Fibroblast of skin of scalp (primary cell): Measurements from ENCODE around the gene ANKS1A.
"Not testable (repeated sequence)": the region's sequence is repeated elsewhere in the genome, so short reads cannot be mapped to it uniquely, and the experiment has no call there.

Experiments
- DNase-seq: peaks from one replicate; pipeline ENCODE4 v3.0.0-alpha.2; 2013

Gene ANKS1A

DNA sequence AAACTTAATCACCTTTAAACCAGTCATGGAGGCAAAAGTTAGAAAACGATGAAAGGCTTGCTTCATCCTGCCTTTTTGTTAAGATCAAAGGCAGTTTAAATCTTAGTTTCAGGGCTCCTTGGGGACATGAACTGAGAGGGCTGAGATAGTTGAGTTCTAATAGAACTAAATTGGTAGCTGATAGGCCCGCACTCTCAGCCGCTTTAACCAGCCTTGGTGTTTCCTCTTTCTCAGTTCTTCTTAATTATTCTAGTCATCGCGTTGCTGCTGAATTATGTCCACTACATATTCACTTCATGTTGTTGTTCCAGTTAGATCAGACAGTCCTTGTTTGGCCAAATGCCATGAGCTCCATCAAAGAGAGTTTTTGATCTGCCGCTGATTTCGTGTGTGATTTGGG, 72.5 kb downstream of the ANKS1A start:
- no peak for DNase-seq

DNA sequence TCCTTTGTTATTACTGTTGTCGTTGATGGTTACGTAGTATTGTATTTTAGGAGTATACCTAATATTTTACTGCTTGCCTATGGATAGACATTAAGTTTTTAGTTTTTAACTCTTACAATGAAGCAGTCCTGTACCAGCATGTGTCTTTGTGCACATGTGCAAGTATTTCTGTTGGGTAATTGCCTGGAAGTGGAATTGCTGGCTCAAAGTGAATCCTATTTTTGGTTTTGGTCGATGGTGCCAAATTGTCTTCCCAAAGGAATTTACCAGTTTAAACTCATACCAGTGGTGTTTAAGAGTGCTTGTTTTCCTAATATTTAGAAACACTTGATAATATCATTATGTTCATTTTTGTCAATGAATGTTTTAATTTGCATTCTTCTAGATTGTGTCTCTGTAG, 75.5 kb downstream of the ANKS1A start:
- peak; percentile 54 for DNase-seq

DNA sequence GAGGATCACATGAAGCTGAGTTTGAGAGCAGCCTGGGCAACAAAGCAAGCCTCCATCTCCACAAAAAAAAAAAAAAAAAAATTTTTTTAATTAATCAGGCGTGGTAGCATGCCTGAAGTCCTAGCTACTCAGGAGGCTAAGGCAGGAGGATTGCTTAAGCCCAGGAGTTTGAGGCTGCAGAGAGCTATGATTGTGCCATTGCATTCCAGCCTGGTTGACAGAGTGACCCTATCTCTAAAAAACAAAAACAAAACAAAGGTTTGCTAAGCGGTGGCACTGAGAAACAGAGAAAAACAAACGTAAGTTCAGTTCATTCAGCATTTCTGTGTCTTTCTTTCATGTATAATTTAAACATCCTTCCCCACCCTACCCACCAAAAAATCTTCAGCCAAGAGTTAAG, 78.4 kb downstream of the ANKS1A start:
- DNase-seq: no peak

DNA sequence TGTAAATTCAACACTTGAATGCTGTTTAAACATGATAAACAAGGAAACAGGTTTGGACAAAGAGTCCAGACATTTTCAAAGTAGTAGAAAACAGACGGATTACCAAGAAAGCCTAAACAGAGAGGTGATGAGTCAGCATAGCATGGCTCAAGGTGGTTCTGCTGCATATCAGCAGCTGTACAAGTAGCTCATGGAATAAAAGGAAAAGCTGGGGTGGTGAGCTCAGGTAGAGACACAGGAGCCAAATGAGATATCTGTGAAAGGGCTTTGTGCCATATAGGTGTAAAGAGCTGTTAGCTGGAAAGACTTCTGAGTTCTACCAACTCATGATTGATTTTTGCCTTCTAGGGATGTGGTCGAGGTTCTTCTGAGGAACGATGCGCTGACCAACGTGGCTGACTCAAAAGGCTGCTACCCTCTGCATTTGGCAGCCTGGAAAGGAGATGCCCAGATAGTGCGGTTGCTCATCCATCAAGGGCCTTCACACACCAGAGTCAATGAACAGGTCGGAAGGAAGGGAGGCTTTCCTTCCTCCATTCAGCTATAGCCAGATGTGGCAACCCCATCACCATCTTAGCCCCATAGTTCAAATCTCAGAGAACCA, 80.7 kb downstream of the ANKS1A start:
- DNase-seq: no peak

DNA sequence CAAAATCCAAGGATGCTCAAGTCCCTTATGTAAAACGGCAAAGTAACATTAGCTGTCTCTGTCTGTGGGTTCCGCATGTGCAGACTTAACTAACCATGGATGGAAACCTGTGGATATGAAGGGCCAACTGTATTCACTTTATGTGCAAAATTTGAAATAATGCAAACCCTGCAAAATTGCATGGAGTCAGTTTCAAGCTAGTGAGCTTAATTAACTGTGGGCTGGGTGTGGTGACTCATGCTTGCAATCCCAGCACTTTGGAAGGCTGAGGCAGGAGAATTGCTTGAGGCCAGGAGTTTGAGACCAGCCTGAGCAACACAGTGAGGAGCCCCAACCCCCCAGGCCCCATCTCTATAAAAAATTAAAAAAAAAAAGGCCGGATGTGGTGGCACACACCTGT, 81.4 kb downstream of the ANKS1A start:
- DNase-seq: peak; percentile 17

DNA sequence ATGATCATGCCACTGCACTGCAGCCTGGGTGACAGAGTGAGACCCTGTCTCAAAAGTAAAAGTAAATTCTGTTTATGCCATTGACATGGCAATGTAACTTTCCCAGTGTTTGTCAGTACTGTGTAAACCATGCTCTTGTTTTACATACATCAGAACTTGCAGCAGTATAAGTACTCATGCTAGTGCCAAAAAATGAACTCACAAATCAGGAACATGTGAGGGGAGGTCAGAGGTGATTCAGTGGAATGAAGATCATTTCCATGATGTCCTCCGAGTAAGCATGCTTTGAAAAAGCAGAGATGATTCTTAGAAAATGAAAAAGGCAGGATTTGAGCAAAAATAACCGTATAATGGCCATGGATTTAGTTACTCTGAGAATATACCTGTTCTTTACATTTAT, 81.9 kb downstream of the ANKS1A start:
- DNase-seq: peak; percentile 64

DNA sequence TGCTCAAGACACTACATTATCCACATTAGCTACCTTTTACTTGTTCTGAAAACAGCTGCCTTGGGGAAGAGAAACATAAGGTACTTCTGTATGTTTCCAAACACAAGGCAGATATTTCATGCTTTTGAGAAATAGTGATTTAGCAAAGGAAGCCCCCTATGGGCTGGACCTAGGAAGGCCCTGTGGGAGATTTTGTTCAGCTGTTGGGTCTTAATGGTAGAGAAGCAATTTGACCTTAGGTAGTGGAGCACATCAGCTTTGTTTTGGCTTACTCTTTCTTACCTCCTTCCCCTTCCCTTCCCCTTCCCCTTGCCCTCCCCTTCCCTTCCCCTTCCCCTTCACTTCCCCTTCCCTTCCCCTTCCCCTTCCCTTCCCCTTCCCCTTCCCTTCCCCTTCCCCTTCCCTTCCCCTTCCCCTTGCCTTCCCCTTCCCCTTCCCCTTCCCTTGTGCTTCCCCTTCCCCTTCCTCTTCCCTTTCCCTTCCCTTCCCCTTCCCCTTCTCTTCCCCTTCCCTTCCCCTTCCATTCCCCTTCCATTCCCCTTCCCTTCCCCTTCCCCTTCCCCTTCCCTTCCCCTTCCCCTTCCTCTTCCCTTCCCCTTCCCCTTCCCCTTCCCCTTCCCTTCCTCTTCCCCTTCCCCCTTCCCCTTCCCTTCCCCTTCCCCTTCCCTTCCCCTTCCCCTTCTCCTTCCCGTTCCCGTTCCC, 84.6 kb downstream of the ANKS1A start:
- DNase-seq: no peak

DNA sequence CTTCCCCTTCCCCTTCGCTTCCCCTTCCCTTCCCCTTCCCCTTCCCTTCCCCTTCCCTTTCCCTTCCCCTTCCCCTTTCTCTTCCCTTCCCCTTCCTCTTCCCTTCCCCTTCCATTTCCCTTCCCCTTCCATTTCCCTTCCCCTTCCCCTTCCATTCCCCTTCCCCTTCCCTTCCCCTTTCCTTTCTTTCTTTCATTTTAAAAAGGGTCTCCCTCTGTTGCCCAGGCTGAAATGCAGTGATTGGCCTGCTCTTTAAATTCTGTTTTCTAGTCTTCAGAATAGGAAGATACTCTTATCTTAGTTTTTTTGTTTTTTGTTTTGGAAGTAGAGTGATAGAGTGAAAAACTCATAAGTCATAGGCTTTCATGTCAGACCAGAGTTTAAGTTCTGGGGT, 85.2 kb downstream of the ANKS1A start:
- no peak for DNase-seq

DNA sequence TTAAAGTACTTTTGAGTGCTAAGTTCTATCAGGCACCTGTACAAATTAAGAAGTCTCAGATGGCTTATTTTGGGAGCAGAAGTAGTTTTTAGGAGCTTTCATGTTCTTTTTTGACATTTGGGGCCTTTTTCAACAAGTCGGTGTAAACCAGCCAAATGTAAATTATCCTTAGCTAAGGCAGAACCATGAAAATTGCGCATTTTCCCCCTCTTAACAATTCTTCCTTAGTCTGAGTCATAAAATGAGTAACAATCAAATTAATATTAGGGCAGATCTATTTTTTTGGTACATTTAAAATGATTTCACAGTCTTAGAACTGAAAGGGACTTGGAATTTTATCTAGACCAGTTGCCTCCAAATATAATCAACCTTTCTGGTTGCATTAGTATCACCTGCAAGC, 87.2 kb downstream of the ANKS1A start:
- DNase-seq: no peak

DNA sequence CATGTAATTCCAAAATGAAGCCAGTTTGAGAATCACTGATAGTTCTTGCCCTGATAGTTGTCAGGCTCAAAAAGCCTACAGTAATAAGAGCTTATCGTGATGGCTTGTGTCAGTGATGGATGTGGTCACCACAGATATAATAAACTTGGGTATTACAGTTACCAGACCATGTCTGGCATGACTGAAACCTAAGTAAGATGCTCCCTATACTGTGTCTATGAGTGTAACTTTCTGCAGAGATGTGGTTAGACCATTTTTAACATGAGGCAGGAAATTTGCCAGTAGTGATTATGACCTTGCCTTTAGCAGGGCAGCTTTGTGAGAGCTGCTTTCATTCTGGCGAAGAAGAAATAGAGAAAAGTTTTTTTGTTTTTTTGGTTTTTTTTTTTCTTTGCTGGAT, 90.2 kb downstream of the ANKS1A start:
- no peak for DNase-seq

DNA sequence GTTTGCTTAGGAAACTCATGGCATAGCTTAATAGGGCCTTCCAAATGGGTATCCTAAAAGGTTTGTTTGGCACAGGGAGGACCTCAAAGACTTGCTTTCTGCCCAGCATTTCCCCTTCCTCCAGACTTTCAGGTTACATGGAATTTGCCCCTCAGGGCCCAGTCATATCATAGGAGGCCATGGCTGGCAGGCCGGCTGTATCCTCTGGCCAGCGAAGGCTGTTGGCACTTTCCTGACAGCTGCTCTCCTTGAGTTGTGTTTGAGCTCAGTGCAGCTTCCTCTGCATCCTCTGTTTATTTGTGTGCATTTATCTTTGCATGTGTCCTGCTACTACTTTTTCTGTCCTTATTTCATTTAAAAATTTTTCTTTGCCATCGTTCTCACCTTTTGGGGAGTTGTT, 90.9 kb downstream of the ANKS1A start:
- no peak for DNase-seq

DNA sequence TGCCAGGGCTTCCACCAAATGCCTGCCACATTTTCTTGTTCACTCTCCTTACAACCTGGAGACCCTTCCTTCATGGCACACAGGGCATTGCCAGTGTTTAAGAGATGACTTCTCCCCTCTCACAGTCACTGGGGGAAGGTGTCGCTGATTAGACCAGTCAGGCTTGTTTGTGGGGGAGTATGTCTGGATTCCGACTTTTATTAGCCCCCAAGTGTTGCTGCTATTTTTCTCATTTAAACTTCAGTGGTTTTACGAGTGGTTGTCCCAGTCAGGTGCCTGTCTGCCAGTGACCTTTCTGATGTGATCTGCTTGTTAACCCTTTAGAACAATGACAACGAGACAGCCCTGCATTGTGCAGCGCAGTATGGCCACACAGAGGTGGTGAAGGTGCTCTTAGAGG, 92.3 kb downstream of the ANKS1A start:
- no peak for DNase-seq

DNA sequence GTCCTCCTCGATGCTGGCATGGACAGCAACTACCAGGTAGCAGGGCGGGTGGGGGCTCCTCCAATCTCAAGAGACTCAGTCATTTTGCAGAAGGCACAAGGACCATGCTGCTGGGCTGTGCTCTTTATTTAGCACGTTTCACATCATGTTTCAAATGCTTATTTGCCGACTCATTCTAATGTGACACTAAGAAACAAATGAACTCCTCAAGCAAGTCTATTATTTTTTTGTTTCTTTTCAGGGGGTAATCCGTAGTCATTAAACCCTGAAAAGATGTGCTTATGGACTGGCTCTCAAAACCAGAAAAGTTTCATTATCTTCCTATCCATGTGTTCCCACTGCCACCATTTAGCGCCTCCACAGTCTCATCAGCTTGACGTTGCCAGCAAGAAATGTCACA, 92.9 kb downstream of the ANKS1A start:
- peak; percentile 68 for DNase-seq

DNA sequence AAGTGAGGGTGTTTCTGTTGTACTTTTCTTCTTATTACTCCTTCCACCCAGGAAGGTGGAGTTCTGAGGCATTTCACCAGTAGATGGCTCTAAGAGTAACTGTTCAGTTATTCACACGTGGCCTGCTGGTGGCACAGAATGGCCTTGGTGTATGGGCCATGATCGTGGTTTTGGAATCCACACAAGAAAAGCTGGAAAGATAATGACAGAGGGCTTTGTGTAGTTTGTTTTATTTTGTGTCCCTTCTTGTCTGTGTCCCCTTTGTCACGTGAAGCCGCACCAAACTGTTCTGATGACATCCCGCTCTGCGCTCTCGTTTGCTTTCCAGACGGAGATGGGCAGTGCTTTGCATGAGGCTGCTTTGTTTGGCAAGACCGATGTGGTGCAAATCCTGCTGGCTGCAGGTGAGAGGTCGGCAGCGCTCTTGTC, 93.4 kb downstream of the ANKS1A start:
- DNase-seq: peak; percentile 49

DNA sequence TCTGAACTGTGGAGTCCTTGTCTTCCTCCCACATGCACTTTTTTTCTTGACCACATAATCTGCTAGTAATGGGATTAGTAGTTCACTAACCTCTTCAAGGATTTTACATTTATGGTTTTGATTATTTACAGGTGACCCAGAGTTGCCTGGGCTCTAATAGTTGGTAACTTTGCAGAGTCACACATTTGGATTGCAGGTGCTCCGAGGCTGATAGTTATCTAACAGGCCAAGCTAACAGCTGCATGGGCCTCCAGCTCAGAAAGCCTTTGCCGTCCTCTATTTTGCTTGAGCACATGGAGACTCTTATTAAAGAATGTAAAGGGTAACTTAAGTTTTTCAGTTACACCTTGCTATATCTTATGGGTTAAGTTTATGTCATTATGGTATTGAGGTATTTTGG, 95.4 kb downstream of the ANKS1A start:
- DNase-seq: no peak

DNA sequence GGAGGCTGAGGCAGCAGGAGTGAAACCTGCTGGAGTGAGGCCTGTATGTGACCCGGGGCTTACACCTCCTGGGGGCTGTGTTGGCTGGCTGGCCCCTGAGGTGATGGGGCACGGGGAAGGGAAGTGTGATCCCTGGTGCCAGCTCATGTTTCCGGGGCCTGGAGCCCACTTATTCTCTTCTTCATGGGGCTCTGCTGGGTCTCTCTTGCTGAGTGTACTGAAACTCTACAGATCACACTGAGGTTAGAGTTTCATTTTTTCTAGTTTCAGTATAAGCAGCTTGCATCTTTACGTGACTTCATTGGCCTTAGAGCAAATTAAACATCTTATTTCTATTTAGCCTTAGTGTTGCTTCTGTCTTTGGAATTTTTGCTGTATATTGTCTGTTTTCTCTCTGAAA, 96.2 kb downstream of the ANKS1A start:
- DNase-seq: no peak

DNA sequence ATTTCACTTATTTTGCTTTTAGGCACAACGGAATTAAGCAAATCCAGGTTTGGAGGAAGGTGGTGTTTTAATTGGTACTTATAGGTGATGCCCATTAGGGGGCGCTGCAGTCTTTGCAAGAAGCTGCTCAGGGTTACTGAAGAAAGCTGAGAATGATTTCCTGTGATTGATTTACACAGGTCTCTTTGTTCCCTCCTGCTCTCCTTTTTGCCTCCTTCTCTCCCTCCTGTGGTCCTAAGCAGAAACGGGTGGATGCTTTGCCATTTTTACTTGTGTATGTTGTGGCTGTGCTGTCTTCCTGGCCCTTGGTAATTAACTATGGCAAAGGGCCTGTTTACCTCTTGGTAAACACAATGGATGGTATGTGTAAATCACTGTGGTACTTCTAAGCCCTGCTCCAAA, 97.8 kb downstream of the ANKS1A start:
- DNase-seq: peak; percentile 83

DNA sequence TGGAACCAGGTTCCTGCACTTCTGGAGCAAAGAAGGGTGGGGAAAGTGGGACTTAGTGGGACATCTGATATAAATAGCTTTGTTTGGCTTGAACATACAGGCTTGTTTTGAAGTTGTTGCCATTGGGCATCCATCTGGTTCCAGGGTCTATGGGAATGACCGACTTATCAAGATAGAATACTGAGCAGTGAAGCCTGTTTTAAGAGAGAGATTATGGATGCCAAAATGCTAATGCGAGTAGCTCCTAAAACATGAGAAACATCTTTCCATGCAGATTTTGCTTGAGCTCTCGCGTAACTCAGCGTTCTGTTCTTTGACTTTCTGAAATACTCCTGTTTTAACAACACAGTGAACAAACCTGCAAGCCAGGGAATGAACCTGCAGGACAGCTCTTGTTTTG, 98.5 kb downstream of the ANKS1A start:
- DNase-seq: no peak

DNA sequence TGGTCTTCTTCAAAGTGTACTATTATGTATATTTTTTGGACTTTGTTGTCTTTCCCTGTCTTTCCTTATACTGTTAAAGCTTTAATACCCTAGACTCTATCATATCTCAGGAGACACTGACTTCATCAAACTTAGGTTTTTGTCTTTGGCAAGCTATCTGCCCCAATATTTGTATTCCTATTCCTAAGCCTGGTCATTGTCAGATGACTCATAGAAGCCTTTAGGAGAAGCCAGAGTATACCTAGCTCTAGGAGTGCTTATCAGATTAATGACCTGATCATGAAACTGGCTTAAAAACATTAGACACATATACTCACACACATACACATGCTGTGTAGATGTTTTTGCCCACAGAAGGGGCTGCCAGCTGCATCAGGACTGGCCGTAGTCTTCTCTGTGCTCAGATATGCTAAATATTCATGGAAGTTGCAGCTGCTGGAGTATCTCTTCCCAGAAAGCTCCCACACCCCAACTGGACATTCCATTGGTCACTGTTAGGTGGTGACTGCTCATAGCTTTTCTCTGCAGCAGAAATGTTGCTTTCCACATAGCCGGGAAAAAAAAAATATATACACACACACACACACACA, 102.0 kb downstream of the ANKS1A start:
- DNase-seq: peak; percentile 27

DNA sequence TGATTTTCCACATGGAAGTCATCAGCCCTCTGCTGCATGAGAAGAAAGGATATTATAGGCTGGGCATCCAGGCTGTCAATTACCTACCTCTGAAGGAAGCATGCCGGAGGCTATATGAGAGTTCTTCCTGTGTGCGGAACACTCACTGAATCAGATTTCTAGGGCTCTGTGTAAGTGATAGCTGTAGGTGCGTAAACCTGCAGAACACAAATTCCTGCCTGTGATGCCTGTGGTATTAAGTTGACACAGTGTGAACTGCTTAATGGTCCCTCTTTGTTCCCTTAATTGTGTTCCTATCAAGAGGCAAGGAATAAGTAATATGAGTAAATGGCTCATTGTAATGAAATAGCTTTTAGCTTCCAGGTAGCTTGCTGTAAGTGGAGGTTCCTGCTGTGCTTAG, 103.3 kb downstream of the ANKS1A start:
- no peak for DNase-seq

DNA sequence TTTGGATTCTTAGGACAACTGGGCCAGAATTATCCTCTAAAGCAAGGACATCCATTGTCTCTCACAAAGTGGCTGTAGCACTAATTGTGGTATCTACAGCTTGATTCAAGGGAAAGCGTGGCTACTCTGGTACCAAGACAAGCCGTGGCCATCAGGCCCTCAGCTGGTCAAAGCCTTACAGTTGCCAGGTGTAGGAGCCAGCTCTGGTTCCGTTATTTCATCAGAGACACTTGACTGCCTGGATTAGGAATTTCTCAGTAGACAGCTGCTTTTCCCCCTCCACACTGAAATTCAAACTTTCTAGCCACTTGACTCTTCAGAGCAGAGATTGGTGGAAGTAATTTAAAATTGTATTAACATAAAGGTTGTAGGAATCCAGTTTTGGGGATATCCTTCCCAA, 104.2 kb downstream of the ANKS1A start:
- DNase-seq: no peak

DNA sequence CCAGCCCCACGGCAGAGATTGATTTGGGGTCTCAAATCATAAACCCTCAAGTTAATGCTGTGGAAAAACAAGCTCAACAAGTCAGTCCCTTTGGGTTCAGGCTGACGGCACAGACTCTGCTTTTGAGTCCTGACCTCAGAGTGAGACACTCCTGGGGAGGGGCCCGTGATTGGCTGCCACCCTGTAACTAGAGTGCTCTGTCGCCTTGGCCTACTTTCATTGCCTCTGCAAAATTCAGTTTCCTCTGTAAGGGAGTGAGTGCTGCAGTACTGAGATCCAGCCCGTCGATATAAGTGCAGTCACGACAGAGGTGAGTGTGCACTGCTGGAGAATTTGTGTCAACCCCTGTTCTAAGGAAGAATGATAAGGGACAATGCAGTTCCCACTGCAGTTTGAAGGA, 105.6 kb downstream of the ANKS1A start:
- DNase-seq: no peak

DNA sequence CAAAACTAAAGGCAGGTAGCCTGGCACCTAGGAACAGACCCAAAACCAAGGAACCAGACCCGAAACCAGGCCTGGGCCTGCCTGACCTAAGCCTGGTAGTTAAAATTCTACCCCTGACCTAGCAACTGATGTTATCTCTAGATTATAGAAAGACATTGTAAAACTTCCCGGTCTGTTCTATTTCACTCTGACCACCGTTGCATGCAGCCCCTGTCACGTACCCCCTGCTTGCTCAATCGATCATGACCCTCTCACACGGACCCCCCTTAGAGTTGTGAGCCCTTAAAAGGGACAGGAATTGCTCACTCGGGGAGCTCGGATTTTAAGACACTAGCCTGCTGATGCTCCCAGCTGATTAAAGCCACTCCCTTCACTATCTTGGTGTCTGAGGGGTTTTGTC, 109.4 kb downstream of the ANKS1A start:
- DNase-seq: not testable (repeated sequence)

DNA sequence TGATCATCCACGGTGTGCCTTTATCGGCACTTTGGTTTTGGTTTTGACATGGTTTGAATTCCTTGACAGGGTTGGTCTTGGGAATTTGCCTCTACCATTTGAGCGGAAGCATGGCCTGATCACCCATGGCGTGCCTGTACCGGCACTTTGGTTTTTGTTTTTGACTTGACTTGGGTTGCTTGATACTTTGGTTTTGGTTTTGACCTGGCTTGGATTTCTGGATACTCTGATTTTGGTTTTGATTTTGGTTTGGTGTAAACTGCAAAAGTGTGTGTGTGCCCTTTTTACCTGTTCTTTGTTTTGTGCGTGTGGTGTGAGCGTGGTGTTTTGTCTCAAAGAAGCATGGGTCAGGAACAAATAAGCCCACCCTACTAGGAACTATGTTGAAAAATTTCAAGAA, 110.1 kb downstream of the ANKS1A start:
- not testable (repeated sequence) for DNase-seq
